ENCODE data around the gene PI16. TPM values are rescaled to one million over a fixed set of nuclear protein-coding genes. Genes with fewer than 3 reads are reported as not detected.

PI16 gene
- total RNA-seq, 1 experiment from 2014 or later = 0.07 TPM

- TF ChIP-seq EZH2phosphoT487 (IDR thresholded peaks at IDR 0.05; ENCODE audit: borderline replicate concordance, low read length) (no peak), EZH2 (IDR thresholded peaks at IDR 0.05; ENCODE audit: low read length, unreplicated experiment) (no peak)
- TF ChIP-seq, protein P1, sequence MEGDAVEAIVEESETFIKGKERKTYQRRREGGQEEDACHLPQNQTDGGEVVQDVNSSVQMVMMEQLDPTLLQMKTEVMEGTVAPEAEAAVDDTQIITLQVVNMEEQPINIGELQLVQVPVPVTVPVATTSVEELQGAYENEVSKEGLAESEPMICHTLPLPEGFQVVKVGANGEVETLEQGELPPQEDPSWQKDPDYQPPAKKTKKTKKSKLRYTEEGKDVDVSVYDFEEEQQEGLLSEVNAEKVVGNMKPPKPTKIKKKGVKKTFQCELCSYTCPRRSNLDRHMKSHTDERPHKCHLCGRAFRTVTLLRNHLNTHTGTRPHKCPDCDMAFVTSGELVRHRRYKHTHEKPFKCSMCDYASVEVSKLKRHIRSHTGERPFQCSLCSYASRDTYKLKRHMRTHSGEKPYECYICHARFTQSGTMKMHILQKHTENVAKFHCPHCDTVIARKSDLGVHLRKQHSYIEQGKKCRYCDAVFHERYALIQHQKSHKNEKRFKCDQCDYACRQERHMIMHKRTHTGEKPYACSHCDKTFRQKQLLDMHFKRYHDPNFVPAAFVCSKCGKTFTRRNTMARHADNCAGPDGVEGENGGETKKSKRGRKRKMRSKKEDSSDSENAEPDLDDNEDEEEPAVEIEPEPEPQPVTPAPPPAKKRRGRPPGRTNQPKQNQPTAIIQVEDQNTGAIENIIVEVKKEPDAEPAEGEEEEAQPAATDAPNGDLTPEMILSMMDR (conservative IDR thresholded peaks at IDR 0.05; ENCODE audit: low read depth, low read length) = no peak
- H3K4me3 ChIP-seq (ENCODE audit: low read length) = no peak overlapping the region
- H3F3A ChIP-seq (ENCODE audit: low read length, unreplicated experiment) = no peaks in the 10 kb centered on the region
- H3K27me3 ChIP-seq (ENCODE audit: low read length) = no peaks in the 10 kb centered on the region
- H3K9me2 ChIP-seq (replicated peaks; ENCODE audit: low read length) = no peaks in the 10 kb centered on the region
- ATAC-seq (no peak), DNase-seq (no peak)
- H4K20me1 ChIP-seq (ENCODE audit: low read length) = no peaks in the 10 kb centered on the region
- no peaks in the 10 kb centered on the region for H3K9me3 ChIP-seq (ENCODE audit: low read length)
- intact Hi-C loops (cut with micrococcal nuclease) = no loop called here
- no peaks in the 10 kb centered on the region for H3K4me1 ChIP-seq (ENCODE audit: insufficient read depth, low read length)
- H3K79me2 ChIP-seq (ENCODE audit: low read length) = no peaks in the 10 kb centered on the region
- CTCF ChIA-PET = no interaction called here
- H2AFZ ChIP-seq (ENCODE audit: low read length) = no peak overlapping the region
- POLR2A ChIA-PET (ENCODE audit: unreplicated experiment) = no interaction called here
- H3K27ac ChIP-seq (ENCODE audit: low read length) = no peak overlapping the region
- no peaks in the 10 kb centered on the region for H3K36me3 ChIP-seq (ENCODE audit: low read depth, low read length)
- BruUV-seq (replicated peaks) = no TSS peak
- H3K4me2 ChIP-seq (ENCODE audit: low read length) = no peak overlapping the region
- H3K9ac ChIP-seq (ENCODE audit: low read length) = no peak overlapping the region
These were observed 45.2 kb downstream of the PI16 start for GRCh38 chr6:36999751-37000125.

DNA sequence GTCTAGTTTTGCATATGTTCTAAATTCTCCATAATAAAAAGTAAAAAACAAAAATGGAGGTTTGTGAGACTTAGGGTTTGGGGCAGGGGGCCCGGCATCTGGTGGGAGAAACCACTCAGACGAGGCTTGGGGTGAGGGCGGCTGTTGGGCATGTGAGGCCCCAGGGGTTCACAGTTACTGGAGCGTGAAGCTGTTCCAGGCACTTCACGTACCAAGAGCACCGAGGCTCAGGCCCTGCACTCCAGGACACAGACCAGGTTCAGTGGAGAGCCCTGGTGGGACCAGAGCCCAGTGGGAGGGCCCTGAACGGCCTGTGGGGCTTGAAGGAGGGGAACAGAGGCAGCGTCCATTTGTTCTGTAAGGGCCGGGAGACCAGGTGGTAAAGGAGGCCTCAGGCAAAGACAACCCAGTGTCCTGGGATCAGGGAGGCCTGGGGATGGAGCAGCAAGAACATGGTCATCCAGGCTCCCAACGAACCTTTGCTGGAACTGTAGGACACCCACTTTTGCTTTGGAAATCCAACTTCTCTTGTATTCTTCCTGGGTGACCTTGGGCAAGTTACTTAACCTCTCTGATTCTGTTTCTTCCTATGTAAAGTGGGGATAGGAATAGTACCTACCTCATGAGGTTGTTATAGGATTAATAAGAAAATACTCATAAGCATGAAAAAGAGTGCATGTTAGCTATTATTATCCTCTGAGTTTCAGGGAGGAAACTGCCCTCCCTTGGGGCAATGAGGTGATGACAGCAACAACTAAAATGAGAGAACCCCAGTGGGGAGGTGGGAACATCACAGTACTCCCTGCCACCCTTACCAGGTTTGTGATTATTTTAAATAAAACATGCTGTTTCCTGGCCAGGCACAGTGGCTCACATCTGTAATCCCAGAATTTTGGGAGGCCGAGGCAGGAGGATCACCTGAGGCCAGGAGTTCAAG, 49.8 kb downstream of the PI16 start:
- Histone ChIP-seq H3K9me3 (ENCODE audit: low read length) (no peaks in the 10 kb centered on the region), H4K20me1 (ENCODE audit: low read length) (no peaks in the 10 kb centered on the region), H3K4me3 (ENCODE audit: low read length) (no peak overlapping the region), H3K36me3 (ENCODE audit: low read depth, low read length) (no peaks in the 10 kb centered on the region), H3K4me2 (ENCODE audit: low read length) (no peak overlapping the region), H3K9ac (ENCODE audit: low read length) (no peak overlapping the region), H3F3A (ENCODE audit: low read length, unreplicated experiment) (no peaks in the 10 kb centered on the region), H3K9me2 (replicated peaks; ENCODE audit: low read length) (no peaks in the 10 kb centered on the region), H3K4me1 (ENCODE audit: insufficient read depth, low read length) (no peaks in the 10 kb centered on the region), H3K79me2 (ENCODE audit: low read length) (no peaks in the 10 kb centered on the region), H2AFZ (ENCODE audit: low read length) (no peak overlapping the region), H3K27ac (ENCODE audit: low read length) (no peak overlapping the region), H3K27me3 (ENCODE audit: low read length) (no peaks in the 10 kb centered on the region)
- no TSS peak for BruUV-seq (replicated peaks)
- POLR2A ChIA-PET (ENCODE audit: unreplicated experiment) = no interaction called here
- no peak for TF ChIP-seq EZH2phosphoT487 (IDR thresholded peaks at IDR 0.05; ENCODE audit: borderline replicate concordance, low read length)
- no peak for TF ChIP-seq EZH2 (IDR thresholded peaks at IDR 0.05; ENCODE audit: low read length, unreplicated experiment)
- TF ChIP-seq, protein P1 (conservative IDR thresholded peaks at IDR 0.05; ENCODE audit: low read depth, low read length) = no peak
- intact Hi-C loops (cut with micrococcal nuclease) = no loop called here
- ATAC-seq = no peak
- CTCF ChIA-PET = no interaction called here
- no peak for DNase-seq

Measured in PC-3 (cell line).